Lower leg skin (tissue), 3 donors: ENCODE data around the gene LMF1.

ENCODE experiments used
- POLR2A ChIP-seq, 2 donors: fragments of 450-650 bp; IDR thresholded peaks; one replicate each; pipeline ENCODE4 v1.6.1; 2016 to 2017; ENCODE audit warnings: antibody characterized with exemption in 2 of 2, mild to moderate bottlenecking in 1 of 2, moderate library complexity in 1 of 2
- TF ChIP-seq, protein P1 (sequence below), 3 donors: fragments of 450-650 bp; IDR thresholded peaks; one replicate each; pipeline ENCODE4 v1.5.1; 2016; ENCODE audit warnings: antibody characterized with exemption in 3 of 3, mild to moderate bottlenecking in 3 of 3, moderate library complexity in 2 of 3

DNA sequence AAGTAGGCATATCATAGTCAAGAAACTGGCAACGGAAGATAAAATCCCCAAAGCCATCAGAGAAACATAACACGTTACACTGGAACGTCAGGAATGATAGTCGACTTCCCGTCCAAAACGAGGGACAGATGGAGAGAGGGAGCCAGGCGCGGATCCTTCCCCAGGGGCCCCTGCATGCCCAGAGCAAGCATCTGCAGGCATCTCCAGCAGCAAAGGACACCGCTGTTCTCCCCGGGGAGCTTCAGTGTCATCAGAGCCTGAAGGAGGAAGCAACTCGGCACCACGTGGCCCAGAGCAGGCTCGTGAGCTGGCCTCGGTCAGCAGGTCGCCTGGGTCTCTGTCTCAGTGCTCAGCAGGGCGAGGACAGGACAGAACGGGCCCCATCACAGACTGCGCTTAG, 50.1 kb downstream of the LMF1 start:
- TF ChIP-seq, protein P1, sequence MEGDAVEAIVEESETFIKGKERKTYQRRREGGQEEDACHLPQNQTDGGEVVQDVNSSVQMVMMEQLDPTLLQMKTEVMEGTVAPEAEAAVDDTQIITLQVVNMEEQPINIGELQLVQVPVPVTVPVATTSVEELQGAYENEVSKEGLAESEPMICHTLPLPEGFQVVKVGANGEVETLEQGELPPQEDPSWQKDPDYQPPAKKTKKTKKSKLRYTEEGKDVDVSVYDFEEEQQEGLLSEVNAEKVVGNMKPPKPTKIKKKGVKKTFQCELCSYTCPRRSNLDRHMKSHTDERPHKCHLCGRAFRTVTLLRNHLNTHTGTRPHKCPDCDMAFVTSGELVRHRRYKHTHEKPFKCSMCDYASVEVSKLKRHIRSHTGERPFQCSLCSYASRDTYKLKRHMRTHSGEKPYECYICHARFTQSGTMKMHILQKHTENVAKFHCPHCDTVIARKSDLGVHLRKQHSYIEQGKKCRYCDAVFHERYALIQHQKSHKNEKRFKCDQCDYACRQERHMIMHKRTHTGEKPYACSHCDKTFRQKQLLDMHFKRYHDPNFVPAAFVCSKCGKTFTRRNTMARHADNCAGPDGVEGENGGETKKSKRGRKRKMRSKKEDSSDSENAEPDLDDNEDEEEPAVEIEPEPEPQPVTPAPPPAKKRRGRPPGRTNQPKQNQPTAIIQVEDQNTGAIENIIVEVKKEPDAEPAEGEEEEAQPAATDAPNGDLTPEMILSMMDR (IDR thresholded peaks at IDR 0.05): no peak
- TF ChIP-seq POLR2A (IDR thresholded peaks at IDR 0.05): no peak
